ENCODE measurements around the gene PDE8A. TPM values are rescaled to one million over a fixed set of nuclear protein-coding genes. Genes with fewer than 3 reads are reported as not detected.

The PDE8A gene
- total and polyA plus RNA-seq, 2 of the 4 experiments (the other 2 are of a cell fraction): 32.4 to 35.9 TPM

- no peaks in the 10 kb centered on the region for H4K20me1 ChIP-seq (ENCODE audit: insufficient read depth, low read length)
- no peak overlapping the region for H3K27ac ChIP-seq (ENCODE audit: insufficient read depth, low read length)
- no peaks in the 10 kb centered on the region for H3K27me3 ChIP-seq (ENCODE audit: control insufficient read depth, insufficient read depth, low read length)
- H4K8ac ChIP-seq (ENCODE audit: low read depth in 2 of 2, low read length in 2 of 2): peak overlapping the region in 1 of 2 experiments; percentile 79; a peak in 2 of 4 replicates
- H3K4me2 ChIP-seq (ENCODE audit: low read depth, low read length): peak overlapping the region; percentile 57
- in situ Hi-C loops (cut with MboI; ENCODE audit: low sequenced_read_pairs) (loop anchor here (25.0 kb wide), 1 partner anchor 332 kb away; no protein-coding TSS in a partner anchor), dilution Hi-C loops (cut with HindIII; ENCODE audit: low sequenced_read_pairs, unreplicated experiment) (loop anchor here (10.0 kb wide), 1 partner anchor 90 kb away; no protein-coding TSS in a partner anchor), intact Hi-C loops (cut with micrococcal nuclease) (loop anchor here (1.0 kb wide), 2 partner anchors 25 to 89 kb away; no protein-coding TSS in a partner anchor)
- peak overlapping the region; percentile 49; the same call in 1 of the 2 replicates for H2AK5ac ChIP-seq (ENCODE audit: low read depth, low read length)
- H3K23ac ChIP-seq (ENCODE audit: low read depth, low read length): peak overlapping the region; percentile 34; the same call in 1 of the 2 replicates
- no peak overlapping the region for H3K56ac ChIP-seq (ENCODE audit: extremely low read depth, insufficient read depth, low read length)
- H4K5ac ChIP-seq (ENCODE audit: low read depth, low read length): 0 out of 2 replicates have a peak overlapping the region, but pooled peaks have one; percentile 54
- ATAC-seq (ENCODE audit: low read depth): peak; percentile 98
- H3K9ac ChIP-seq (ENCODE audit: low read depth, low read length): no peak overlapping the region
- H3K9me3 ChIP-seq (ENCODE audit: control insufficient read depth, insufficient read depth, low read length): no peaks in the 10 kb centered on the region
- H3K36me3 ChIP-seq (ENCODE audit: control insufficient read depth, insufficient read depth, low read length): no peaks in the 10 kb centered on the region
- peaks cover 0 to 6% of the 10 kb centered on the region in 2 experiments; a peak in 1 of 4 replicates for H3K79me1 ChIP-seq (ENCODE audit: low read depth in 1 of 2, low read length in 2 of 2)
- H2BK5ac ChIP-seq (ENCODE audit: low read depth, low read length, poor library complexity, severe bottlenecking): no peak overlapping the region
- peak overlapping the region; percentile 7; the same call in 1 of the 2 replicates for H4K91ac ChIP-seq (ENCODE audit: insufficient read depth, low read depth, low read length)
- peak; percentile 78 for DNase-seq
- H2AFZ ChIP-seq (replicated peaks; ENCODE audit: low read length, poor library complexity): peak overlapping the region; percentile 95
- peak overlapping the region; percentile 22; the same call in 1 of the 2 replicates for H3K14ac ChIP-seq (replicated peaks; ENCODE audit: low read depth, low read length)
- H2BK15ac ChIP-seq (ENCODE audit: low read depth, low read length): peak overlapping the region; percentile 9; the same call in 1 of the 3 replicates
- H3K4me1 ChIP-seq (ENCODE audit: control insufficient read depth, insufficient read depth, low read length): peaks cover 6% of the 10 kb centered on the region
- H3K4ac ChIP-seq (ENCODE audit: low read depth, low read length): peak overlapping the region; percentile 41
- peak overlapping the region; percentile 75 for H2AK9ac ChIP-seq (replicated peaks; ENCODE audit: low read depth, low read length, poor library complexity)
- H3K9me1 ChIP-seq (ENCODE audit: insufficient read depth, low read length): no peaks in the 10 kb centered on the region
- H2BK20ac ChIP-seq (ENCODE audit: low read depth, low read length): peak overlapping the region; percentile 57; the same call in 1 of the 2 replicates
- CTCF ChIA-PET: interaction anchor here (1.1 kb wide), 4 partner anchors 11 to 259 kb away, joined by 3 to 10 read pairs (median 6); no protein-coding TSS in a partner anchor
- no peak overlapping the region for H3K4me3 ChIP-seq (ENCODE audit: insufficient read depth, low read depth, low read length)
- BruUV-seq (replicated peaks): no TSS peak
- no CpG with 5 or more reads among the region's 15 CpGs for WGBS, 2 experiments (ENCODE audit: extremely low coverage in 2 of 2, insufficient read length in 1 of 2)
- no peak overlapping the region for H3K18ac ChIP-seq (ENCODE audit: low read depth, low read length)
- H2BK120ac ChIP-seq (ENCODE audit: low read depth, low read length): peak overlapping the region; percentile 88
- POLR2A ChIA-PET (ENCODE audit: unreplicated experiment): no interaction called here
- no peak for TF ChIP-seq CHD1 (IDR thresholded peaks at IDR 0.05; ENCODE audit: low read depth, low read length)
- TF ChIP-seq FOS (IDR thresholded peaks at IDR 0.05; ENCODE audit: low read depth, low read length): no peak
- peak; percentile 47; the same call in 1 of the 2 replicates for TF ChIP-seq NFE2L2 (IDR thresholded peaks at IDR 0.05; ENCODE audit: low read depth, low read length)
- peak; percentile 45 for TF ChIP-seq MAFK (IDR thresholded peaks at IDR 0.05; ENCODE audit: low read depth, low read length)
- no peak for TF ChIP-seq CEBPB (IDR thresholded peaks at IDR 0.05; ENCODE audit: low read depth, low read length)
- TF ChIP-seq MXI1 (IDR thresholded peaks at IDR 0.05; ENCODE audit: borderline replicate concordance, low read depth, low read length): no peak
- TF ChIP-seq RAD21 (IDR thresholded peaks at IDR 0.05; ENCODE audit: low read length): peak; percentile 90
- TF ChIP-seq RCOR1 (IDR thresholded peaks at IDR 0.05; ENCODE audit: insufficient replicate concordance, low read length): no peak
- TF ChIP-seq BHLHE40 (IDR thresholded peaks at IDR 0.05; ENCODE audit: low read depth, low read length): no peak
- TF ChIP-seq SMC3 (IDR thresholded peaks at IDR 0.05; ENCODE audit: low read depth, low read length): peak; percentile 89
- peak; percentile 50; the same call in 1 of the 2 replicates for TF ChIP-seq POLR2A (IDR thresholded peaks at IDR 0.05; ENCODE audit: low read depth, low read length)
- TF ChIP-seq ELK1 (IDR thresholded peaks at IDR 0.05; ENCODE audit: borderline replicate concordance, low read depth, low read length): no peak
- TF ChIP-seq CTCF (conservative IDR thresholded peaks at IDR 0.05; ENCODE audit: low read depth, low read length): peak; percentile 87
- no peak for TF ChIP-seq RFX5 (IDR thresholded peaks at IDR 0.05; ENCODE audit: low read depth, low read length)
These were observed 26.4 kb upstream of the PDE8A start for GRCh38 chr15:84955089-84955848.
